C4-2B (cell line): Measurements from ENCODE around the gene DENND4A.
"Not testable (repeated sequence)": the region's sequence is repeated elsewhere in the genome, so short reads cannot be mapped to it uniquely, and the experiment has no call there.

Experiments used
- H3K27ac ChIP-seq: fragments of 450-650 bp; 2 replicates; pipeline ENCODE4 v1.5.1; 2017
- ZFX ChIP-seq: fragments of 450-650 bp; IDR thresholded peaks from 2 replicates; pipeline ENCODE4 v1.6.1; 2017
- TF ChIP-seq, protein P1 (sequence below): fragments of 450-650 bp; conservative IDR thresholded peaks from 2 replicates; pipeline ENCODE4 v1.5.1; 2017; ENCODE audit warnings: mild to moderate bottlenecking

Gene DENND4A

DNA sequence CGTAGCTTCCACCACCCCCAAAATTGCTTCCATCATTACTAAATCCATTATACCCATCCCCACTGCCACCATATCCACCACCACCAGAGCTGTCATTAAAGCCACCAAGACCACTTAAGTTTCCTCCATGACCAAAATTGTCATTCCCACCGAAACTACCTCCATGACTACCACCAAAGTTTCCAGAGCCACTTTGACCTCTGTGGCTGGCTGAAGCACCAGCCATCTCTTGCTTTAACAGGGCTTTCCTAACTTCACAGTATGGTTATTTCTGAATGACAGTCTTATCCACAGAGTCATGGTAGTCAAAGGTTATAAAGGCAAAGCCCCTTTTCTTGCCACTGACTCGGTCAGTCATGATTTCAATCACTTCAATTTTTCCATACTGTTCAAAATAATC, 24.3 kb upstream of the DENND4A start:
- no peak overlapping the region for H3K27ac ChIP-seq
- no peak for TF ChIP-seq ZFX
- TF ChIP-seq, protein P1, sequence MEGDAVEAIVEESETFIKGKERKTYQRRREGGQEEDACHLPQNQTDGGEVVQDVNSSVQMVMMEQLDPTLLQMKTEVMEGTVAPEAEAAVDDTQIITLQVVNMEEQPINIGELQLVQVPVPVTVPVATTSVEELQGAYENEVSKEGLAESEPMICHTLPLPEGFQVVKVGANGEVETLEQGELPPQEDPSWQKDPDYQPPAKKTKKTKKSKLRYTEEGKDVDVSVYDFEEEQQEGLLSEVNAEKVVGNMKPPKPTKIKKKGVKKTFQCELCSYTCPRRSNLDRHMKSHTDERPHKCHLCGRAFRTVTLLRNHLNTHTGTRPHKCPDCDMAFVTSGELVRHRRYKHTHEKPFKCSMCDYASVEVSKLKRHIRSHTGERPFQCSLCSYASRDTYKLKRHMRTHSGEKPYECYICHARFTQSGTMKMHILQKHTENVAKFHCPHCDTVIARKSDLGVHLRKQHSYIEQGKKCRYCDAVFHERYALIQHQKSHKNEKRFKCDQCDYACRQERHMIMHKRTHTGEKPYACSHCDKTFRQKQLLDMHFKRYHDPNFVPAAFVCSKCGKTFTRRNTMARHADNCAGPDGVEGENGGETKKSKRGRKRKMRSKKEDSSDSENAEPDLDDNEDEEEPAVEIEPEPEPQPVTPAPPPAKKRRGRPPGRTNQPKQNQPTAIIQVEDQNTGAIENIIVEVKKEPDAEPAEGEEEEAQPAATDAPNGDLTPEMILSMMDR = no peak

- H3K27ac ChIP-seq = not testable (repeated sequence)
Observed at GRCh38 chr15:65816008-65816407, 23.9 kb upstream of the DENND4A start.

DNA sequence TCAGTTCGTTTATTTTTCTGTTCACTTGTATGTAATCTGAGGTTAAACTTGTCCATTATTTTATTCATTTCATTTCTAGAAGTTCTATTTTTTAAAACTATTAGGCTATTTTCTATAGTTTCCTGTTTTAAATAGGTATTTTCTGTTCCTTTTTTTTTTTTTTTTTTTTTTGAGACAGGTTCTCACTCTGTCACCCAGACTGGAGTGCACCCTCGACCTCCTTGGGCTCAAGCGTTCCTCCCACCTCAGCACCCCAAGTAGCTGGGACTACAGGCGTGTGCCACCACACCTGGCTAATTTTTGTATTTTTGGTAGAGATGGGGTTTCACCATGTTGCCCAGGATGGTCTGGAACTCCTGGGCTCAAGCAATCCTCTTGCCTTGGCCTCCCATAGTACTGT, 22.2 kb upstream of the DENND4A start:
- not testable (repeated sequence) for H3K27ac ChIP-seq

- TF ChIP-seq, protein P1 = no peak
- TF ChIP-seq ZFX = no peak
- H3K27ac ChIP-seq = no peak overlapping the region
Observed at GRCh38 chr15:65812916-65813315, 20.8 kb upstream of the DENND4A start.

- H3K27ac ChIP-seq = no peak overlapping the region
- TF ChIP-seq, protein P1 = no peak
- no peak for TF ChIP-seq ZFX
Observed at GRCh38 chr15:65812467-65812866, 20.4 kb upstream of the DENND4A start.

- TF ChIP-seq ZFX = no peak
- no peak overlapping the region for H3K27ac ChIP-seq
Observed at GRCh38 chr15:65811835-65812234, 19.7 kb upstream of the DENND4A start.

DNA sequence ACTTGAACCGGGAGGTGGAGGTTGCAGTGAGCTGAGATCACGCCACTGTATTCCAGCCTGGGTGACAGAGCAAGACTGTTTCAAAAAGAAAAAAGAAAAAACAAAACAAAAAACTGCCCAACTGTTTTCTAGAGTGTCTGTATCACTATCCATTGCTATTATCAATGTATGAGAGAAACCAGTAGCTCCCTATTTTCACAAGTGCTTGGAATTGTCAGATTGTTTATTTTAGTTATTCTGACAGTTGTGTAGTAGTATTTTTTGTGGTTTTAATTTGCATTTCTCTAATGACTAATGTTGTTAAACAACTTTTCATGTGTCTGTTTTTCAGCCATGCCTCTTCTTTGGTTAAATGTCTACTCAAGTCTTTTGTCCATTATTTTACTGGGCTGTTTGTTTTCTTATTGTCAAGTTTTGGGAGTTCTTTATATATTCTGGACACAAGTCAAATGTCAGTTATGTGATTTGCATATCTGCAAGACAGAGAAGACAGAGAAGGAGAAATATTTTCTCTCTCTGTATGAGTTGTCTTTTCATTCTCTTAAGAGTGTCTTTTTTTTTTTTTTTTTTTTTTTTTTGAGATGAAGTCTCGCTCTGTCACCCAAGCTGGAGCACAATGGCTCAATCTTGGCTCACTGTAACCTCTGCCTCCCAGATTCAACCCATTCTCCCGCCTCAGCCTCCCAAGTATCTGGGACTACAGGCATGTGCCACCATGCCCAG, 19.1 kb upstream of the DENND4A start:
- H3K27ac ChIP-seq = not testable (repeated sequence)

DNA sequence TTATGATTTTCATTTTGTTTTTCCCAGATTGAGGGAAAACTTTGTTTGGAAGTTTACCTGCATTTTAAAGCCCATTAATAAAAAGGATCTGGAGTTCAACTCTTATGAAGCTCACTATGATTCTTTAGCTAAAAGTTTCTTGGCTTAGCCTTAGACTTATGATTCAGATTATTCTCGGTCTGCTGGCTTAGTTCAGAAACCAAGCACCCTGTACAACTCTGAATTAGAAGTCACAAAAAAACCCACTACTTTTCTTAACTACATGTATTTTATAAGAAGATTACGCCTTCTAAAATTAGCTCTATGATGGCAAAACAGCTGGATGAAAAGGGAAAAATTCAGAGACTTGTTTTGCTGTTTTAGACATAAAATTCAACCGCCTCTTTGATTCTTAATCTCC, 14.3 kb upstream of the DENND4A start:
- TF ChIP-seq, protein P1 = no peak
- TF ChIP-seq ZFX = no peak
- no peak overlapping the region for H3K27ac ChIP-seq

- no peak overlapping the region for H3K27ac ChIP-seq
- no peak for TF ChIP-seq ZFX
- TF ChIP-seq, protein P1 = no peak
Observed at GRCh38 chr15:65805019-65805745, 13.1 kb upstream of the DENND4A start.
